Kidney (tissue), 14 donors: ENCODE measurements around the gene SLC44A4. TPM values are rescaled to one million over a fixed set of nuclear protein-coding genes. Genes with fewer than 3 reads are reported as not detected.
"Not testable (repeated sequence)": the region's sequence is repeated elsewhere in the genome, so short reads cannot be mapped to it uniquely, and the experiment has no call there.

Source experiments
- DNase-seq, 5 donors: peaks; one replicate each; pipeline ENCODE4 v3.0.0-alpha.2; 2013 to 2020
- FAIRE-seq: peaks from 2 replicates; lab custom pipeline; 2012; peaks lifted over from hg19 to GRCh38; lab: Jason Lieb, UNC
- H3K27ac ChIP-seq, 2 donors: one replicate each; pipeline ENCODE4 v1.7.0; 2013; ENCODE audit warnings: low read depth in 2 of 2, low read length in 2 of 2, inconsistent platforms in 1 of 2
- H3K27me3 ChIP-seq: one replicate; pipeline ENCODE4 v1.7.1; 2013; ENCODE audit warnings: low read length, inconsistent platforms; ENCODE audit not compliant: control insufficient read depth, insufficient read depth
- H3K36me3 ChIP-seq, 3 donors: one replicate each; pipeline versions ENCODE4 v1.7.0 to v1.7.1; 2013; ENCODE audit warnings: low read length in 3 of 3, control low read depth in 1 of 3, inconsistent platforms in 1 of 3; ENCODE audit not compliant: insufficient read depth in 3 of 3, control insufficient read depth in 2 of 3
- H3K4me1 ChIP-seq, 3 donors: one replicate each; pipeline versions ENCODE4 v1.7.0 to v1.7.1; 2013; ENCODE audit warnings: low read length in 3 of 3, inconsistent platforms in 1 of 3, low read depth in 1 of 3; ENCODE audit not compliant: control insufficient read depth in 2 of 3, insufficient read depth in 2 of 3
- H3K4me3 ChIP-seq, 3 donors: one replicate each; pipeline versions ENCODE4 v1.7.0 to v1.8.1; 2013; ENCODE audit warnings: low read length in 3 of 3, control low read depth in 1 of 3, inconsistent platforms in 1 of 3
- H3K9ac ChIP-seq, 3 donors: one replicate each; pipeline versions ENCODE4 v1.7.0 to v1.7.1; 2013; ENCODE audit warnings: low read length in 3 of 3, control low read depth in 1 of 3, inconsistent platforms in 1 of 3
- H3K9me3 ChIP-seq, 3 donors: one replicate each; pipeline versions ENCODE4 v1.7.0 to v1.7.1; 2013; ENCODE audit warnings: low read length in 3 of 3, control low read depth in 1 of 3, inconsistent platforms in 1 of 3; ENCODE audit not compliant: control insufficient read depth in 2 of 3, insufficient read depth in 1 of 3
- intact Hi-C: fragments of 100-400 bp; cut with DNase I; formaldehyde crosslinking; loops from one replicate; pipeline ENCODE4 v1.11.1; 2022
- polyA plus RNA-seq: library from polyadenylated mRNA; stranded (reverse); fragments of 350-450 nt; fragmentation: Illumina TruSeq; extraction: RNeasy Lipid Tissue Mini Kit (QIAGEN cat#74804); gene quantifications from one replicate; pipeline ENCODE4 v1.2.3, GENCODE V29; 2014; ENCODE audit warnings: low read depth, low replicate concordance; ENCODE audit not compliant: insufficient read depth
- total RNA-seq: library from RNA; stranded (reverse); fragmentation: NEBNext Ultra II Directional; extraction: Animal tissue kit (Norgen Biotek cat#: 25700); gene quantifications from one replicate; pipeline ENCODE4 v1.2.1, GENCODE V29; 2021
- TF ChIP-seq, protein P1 (sequence below): IDR thresholded peaks from 3 replicates; pipeline ENCODE4 v1.5.1; 2012; ENCODE audit warnings: mild to moderate bottlenecking, moderate library complexity, borderline replicate concordance; ENCODE audit not compliant: insufficient read depth; ENCODE audit errors: extremely low read depth
- donor health status: control.
- donor health status: control.
- donor health status: control.
- donor health status: control.
- donor health status: control.
- donor health status: DM: yes; HTN: yes; CAD: no.
- donor health status: Normal renal cell carcinoma (clear cell type).

The SLC44A4 gene
- total and polyA plus RNA-seq, 2 donors from 2014 or later: 37.4 to 137 TPM

DNA sequence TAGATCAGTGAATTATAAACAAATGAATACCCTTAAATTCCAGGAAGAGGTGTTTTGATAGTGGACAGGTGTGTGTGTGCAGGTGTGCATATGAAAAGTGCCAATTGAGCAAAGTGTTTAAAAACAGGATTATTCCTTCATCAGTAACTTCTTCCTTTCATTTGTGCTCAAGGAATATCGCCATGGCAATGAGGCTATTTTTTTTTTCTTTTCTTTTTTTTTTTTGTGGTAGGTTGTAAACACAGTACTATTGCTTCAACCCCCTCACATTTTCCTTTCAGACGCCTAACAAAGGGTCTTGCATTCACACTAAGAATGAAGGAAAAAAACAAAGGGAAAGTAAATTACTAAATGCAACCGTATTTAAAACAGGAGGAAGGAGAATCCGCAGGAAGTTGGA, 53.2 kb downstream of the SLC44A4 start:
- DNase-seq (no peak), FAIRE-seq (no peak)
- Histone ChIP-seq H3K27me3 (no peaks in the 10 kb centered on the region), H3K4me3 (no peak overlapping the region), H3K9me3 (no peaks in the 10 kb centered on the region), H3K36me3 (no peaks in the 10 kb centered on the region), H3K27ac (peak overlapping the region; percentile 99 to 100), H3K9ac (peak overlapping the region in 1 of 3 donors; percentile 61), H3K4me1 (peaks cover 5 to 17% (median 11%) of the 10 kb centered on the region in 3 donors)
- intact Hi-C loops: no loop called here
- TF ChIP-seq, protein P1, sequence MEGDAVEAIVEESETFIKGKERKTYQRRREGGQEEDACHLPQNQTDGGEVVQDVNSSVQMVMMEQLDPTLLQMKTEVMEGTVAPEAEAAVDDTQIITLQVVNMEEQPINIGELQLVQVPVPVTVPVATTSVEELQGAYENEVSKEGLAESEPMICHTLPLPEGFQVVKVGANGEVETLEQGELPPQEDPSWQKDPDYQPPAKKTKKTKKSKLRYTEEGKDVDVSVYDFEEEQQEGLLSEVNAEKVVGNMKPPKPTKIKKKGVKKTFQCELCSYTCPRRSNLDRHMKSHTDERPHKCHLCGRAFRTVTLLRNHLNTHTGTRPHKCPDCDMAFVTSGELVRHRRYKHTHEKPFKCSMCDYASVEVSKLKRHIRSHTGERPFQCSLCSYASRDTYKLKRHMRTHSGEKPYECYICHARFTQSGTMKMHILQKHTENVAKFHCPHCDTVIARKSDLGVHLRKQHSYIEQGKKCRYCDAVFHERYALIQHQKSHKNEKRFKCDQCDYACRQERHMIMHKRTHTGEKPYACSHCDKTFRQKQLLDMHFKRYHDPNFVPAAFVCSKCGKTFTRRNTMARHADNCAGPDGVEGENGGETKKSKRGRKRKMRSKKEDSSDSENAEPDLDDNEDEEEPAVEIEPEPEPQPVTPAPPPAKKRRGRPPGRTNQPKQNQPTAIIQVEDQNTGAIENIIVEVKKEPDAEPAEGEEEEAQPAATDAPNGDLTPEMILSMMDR: no peak

DNA sequence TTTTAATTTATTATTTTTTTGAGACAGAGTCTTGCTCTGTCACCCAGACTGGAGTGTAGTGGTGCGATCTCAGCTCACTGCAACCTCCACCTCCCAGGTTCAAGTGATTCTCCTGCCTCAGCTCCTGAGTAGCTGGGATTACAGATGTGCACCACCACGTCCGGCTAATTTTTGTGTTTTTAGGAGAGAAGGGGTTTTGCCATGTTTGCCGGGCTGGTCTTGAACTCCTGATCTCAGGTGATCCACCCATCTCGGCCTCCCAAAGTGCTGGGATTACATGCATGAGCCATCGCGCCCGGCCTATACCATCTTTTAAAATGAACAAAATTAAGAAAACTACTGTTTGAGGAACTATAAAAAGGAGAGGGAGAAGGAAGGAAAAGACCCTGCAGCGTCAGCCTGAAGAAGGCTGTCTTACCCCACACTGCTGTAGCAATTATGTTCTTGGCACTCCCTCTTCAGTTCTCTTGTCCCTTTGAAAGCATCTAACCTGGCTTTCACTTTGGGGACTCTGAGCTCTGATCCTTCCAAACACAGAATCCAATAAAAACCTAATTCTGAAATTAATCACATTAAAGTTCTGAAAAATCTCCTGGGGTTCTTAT, 55.1 kb downstream of the SLC44A4 start:
- not testable (repeated sequence) for H3K9ac ChIP-seq, FAIRE-seq
- H3K4me1 ChIP-seq: peaks cover 5 to 17% (median 14%) of the 10 kb centered on the region in 3 donors

DNA sequence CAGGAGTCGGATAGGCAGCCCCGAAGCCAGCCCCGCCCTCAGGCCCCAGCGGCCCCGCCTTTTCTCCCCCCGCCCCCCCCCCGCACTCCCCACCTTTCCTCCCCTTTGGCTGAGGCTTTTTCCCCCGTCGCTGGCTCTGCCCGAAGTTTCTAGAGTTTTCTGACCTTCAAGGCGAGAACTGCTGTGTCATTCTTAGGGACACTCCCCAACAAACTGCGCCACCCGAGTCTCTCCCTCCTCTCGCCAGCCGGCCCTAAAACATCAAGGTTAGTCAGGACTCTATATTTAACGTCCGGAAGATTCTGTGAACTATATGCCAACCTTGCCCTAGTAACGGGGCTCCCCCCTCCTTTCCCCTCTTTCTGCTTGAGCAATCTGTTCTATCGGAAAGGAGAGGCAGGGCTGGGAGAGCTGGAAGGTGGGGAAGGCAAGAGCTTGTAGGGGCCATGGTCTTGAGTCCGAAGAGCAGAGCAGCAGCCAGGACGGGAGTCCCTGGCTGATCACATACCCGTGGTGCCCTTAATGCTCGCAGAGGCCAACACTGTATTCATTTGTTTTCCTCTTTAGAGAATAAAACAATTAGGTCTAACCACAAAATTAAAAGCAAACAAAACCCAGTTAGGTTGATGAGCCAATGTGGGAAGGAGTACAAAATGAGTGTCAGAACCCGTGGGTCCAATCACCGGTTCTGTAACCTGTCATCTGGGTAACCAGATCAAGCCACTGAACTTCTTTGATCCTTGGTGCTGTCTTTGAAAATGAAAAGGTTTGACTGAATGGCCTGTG, 56.6 kb downstream of the SLC44A4 start:
- intact Hi-C loops: no loop called here
- Histone ChIP-seq H3K27ac (peak overlapping the region; percentile 99 to 100), H3K27me3 (no peaks in the 10 kb centered on the region), H3K36me3 (no peaks in the 10 kb centered on the region), H3K4me1 (peaks cover 5 to 22% (median 18%) of the 10 kb centered on the region in 3 donors), H3K4me3 (peak overlapping the region; percentile 73 to 87 (median 85)), H3K9ac (peak overlapping the region; percentile 80 to 100 (median 100)), H3K9me3 (no peaks in the 10 kb centered on the region)
- TF ChIP-seq, protein P1: no peak
- FAIRE-seq (no peak), DNase-seq (peak; percentile 78 to 92 (median 86))

More for the DNA sequence above, 55.1 kb downstream of the SLC44A4 start:
- intact Hi-C loops, H3K36me3 ChIP-seq, H3K27me3 ChIP-seq, H3K4me3 ChIP-seq, H3K9me3 ChIP-seq: not testable (repeated sequence)
- peak in 1 of 5 donors; percentile 20 for DNase-seq
- H3K27ac ChIP-seq: peak overlapping the region in 1 of 2 donors; percentile 6
